Body of pancreas (tissue), 4 donors: ENCODE results near the gene ODF2L. TPM values are rescaled to one million over a fixed set of nuclear protein-coding genes. Genes with fewer than 3 reads are reported as not detected.

Experiments used
- ATAC-seq: fragments of 150-250 bp; one replicate; pipeline ENCODE4 v1.9.1; 2016
- DNase-seq, 4 donors: peaks; one replicate each; pipeline ENCODE4 v3.0.0-alpha.2; 2019
- H3K27ac ChIP-seq, 4 donors: fragments of 200-600 bp; sonication (generic); 1 replicate in 3 of 4; 2 replicates in 1 of 4; pipeline versions ENCODE4 v1.5.1 to v1.6.1; 2016 to 2019; ENCODE audit warnings: mild to moderate bottlenecking in 1 of 4, mixed read lengths in 1 of 4, moderate library complexity in 1 of 4
- H3K27me3 ChIP-seq, 2 donors: fragments of 200-600 bp; sonication (generic); one replicate each; pipeline ENCODE4 v1.6.0; 2016; ENCODE audit warnings: mild to moderate bottlenecking in 1 of 2
- H3K36me3 ChIP-seq, 2 donors: fragments of 200-600 bp; sonication (generic); replicated peaks in 1 of 2; 2 replicates each; pipeline ENCODE4 v1.5.1; 2016; ENCODE audit warnings: low read depth in 2 of 2; ENCODE audit not compliant: insufficient read depth in 1 of 2
- H3K4me1 ChIP-seq: fragments of 200-600 bp; sonication (generic); one replicate; pipeline ENCODE4 v1.6.0; 2016
- H3K4me3 ChIP-seq, 2 donors: fragments of 200-600 bp; sonication (generic); 1 replicate in 1 of 2; 2 replicates in 1 of 2; pipeline ENCODE4 v1.5.1; 2016 to 2019
- H3K9me3 ChIP-seq, 3 donors: fragments of 200-600 bp; sonication (generic); 1 replicate in 2 of 3; 2 replicates in 1 of 3; pipeline ENCODE4 v1.5.1; 2016
- POLR2A ChIP-seq, 3 donors: fragments of 450-650 bp; IDR thresholded peaks; one replicate each; pipeline ENCODE4 v1.6.1; 2016; ENCODE audit warnings: antibody characterized with exemption in 3 of 3, mild to moderate bottlenecking in 2 of 3
- WGBS, 2 donors: methylation state at CpG; one replicate each; pipeline ENCODE4 v1.1.5; 2017; 5-methylcytosine and 5-hydroxymethylcytosine counted together
- intact Hi-C: fragments of 100-400 bp; cut with DNase I; formaldehyde crosslinking; loops from one replicate; pipeline ENCODE4 v1.15.1; 2023
- total RNA-seq, 2 donors: library from RNA; depleted of rRNA; stranded (reverse); fragments of >200 nt; gene quantifications; one replicate each; pipeline ENCODE4 v1.1.0, GENCODE V29; 2016
- TF ChIP-seq, protein P1 (sequence below), 7 experiments: fragments of 450-650 bp in 4 of 7; fragments of 200-600 bp in 3 of 7; sonication (generic) in 3 of 7; IDR thresholded peaks; one replicate each; pipeline ENCODE4 v1.5.1; 2016 to 2019; ENCODE audit warnings: antibody characterized with exemption in 7 of 7

The ODF2L gene
- total RNA-seq, 2 donors from 2014 or later, result 22.3 to 34.3 TPM

DNA sequence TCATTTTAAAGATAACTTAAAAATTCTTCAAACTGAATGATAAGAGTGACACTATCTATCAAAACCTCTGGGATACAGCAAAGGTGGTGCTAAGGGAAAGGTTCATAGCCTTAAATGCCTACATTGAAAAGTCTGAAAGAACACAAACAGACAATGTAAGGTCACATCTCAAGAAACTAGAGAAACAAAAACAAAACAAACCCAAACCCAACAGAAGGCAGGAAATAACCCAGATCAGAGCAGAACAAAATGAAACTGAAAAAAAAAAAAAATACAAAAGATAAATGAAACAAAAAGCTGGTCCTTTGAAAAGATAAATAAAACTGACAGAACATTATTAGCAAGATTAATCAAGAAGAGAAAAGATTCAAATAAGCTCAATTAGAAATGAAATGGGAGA, 6.8 kb downstream of the ODF2L start:
- Histone ChIP-seq H3K27me3 (no peaks in the 10 kb centered on the region), H3K27ac (no peak overlapping the region), H3K9me3 (no peaks in the 10 kb centered on the region), H3K4me3 (no peak overlapping the region), H3K4me1 (no peaks in the 10 kb centered on the region), H3K36me3 (no peaks in the 10 kb centered on the region)
- ATAC-seq, result no peak
- TF ChIP-seq, protein P1, sequence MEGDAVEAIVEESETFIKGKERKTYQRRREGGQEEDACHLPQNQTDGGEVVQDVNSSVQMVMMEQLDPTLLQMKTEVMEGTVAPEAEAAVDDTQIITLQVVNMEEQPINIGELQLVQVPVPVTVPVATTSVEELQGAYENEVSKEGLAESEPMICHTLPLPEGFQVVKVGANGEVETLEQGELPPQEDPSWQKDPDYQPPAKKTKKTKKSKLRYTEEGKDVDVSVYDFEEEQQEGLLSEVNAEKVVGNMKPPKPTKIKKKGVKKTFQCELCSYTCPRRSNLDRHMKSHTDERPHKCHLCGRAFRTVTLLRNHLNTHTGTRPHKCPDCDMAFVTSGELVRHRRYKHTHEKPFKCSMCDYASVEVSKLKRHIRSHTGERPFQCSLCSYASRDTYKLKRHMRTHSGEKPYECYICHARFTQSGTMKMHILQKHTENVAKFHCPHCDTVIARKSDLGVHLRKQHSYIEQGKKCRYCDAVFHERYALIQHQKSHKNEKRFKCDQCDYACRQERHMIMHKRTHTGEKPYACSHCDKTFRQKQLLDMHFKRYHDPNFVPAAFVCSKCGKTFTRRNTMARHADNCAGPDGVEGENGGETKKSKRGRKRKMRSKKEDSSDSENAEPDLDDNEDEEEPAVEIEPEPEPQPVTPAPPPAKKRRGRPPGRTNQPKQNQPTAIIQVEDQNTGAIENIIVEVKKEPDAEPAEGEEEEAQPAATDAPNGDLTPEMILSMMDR (IDR thresholded peaks at IDR 0.05), result no peak
- intact Hi-C loops, result no loop called here
- DNase-seq, result no peak

DNA sequence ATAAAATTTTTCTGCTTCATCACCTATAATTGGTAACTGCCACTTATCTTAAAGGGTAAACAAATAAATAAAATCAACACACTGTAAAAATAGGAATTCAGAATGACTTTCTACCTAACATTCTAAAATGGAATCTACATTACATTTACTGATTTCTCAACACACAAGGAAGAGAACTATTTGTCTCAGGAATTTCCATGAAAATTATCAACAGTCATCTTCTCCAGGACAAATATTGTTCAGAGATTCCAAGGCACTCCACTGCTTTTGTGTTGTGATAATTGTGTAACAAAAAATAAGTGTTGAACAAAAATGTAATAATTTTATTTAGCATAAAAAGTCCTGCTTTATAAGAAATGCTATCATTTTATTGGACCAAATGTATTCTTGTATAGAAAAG, 7.3 kb downstream of the ODF2L start:
- no peak for ATAC-seq
- intact Hi-C loops, result no loop called here

DNA sequence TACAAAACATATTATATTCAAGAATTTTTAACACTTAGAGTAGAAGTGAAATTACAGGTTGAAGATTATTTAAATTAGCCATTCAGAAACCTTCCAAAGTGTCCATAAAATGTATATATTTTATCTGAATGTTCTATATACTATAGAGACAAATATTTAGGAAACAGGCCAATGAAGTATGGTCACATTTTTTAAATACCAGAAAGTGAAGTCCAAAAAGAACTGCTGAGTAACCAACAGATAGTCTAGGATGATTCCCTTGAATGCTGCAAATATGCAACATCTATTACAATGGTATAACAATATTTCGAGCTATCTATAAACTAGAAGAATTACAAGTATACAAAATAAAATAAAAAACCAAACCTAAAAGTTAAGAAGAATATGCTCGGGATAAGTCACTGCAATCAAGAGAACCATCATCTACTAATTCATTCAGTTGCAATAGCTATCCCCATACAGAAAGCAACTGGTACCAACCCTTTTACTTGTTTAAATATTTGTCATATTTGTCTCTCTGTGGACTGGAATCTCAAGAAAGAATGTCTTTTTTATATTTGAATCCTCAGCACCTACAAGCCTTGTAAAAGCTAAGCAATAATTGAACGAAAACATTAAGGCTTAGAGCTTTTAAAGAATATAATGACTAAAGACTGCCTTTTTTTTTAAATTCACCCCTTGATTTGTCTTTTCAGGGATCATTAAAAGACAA, 8.1 kb downstream of the ODF2L start:
- intact Hi-C loops, result no loop called here
- Histone ChIP-seq H3K27ac (no peak overlapping the region), H3K36me3 (no peaks in the 10 kb centered on the region), H3K4me3 (no peak overlapping the region), H3K27me3 (no peaks in the 10 kb centered on the region), H3K4me1 (no peaks in the 10 kb centered on the region), H3K9me3 (no peaks in the 10 kb centered on the region)
- WGBS, 2 donors, result 82 to 86% methylated on average over 3 of the region's 3 CpGs
- no peak for TF ChIP-seq POLR2A (IDR thresholded peaks at IDR 0.05)
- TF ChIP-seq, protein P1 (IDR thresholded peaks at IDR 0.05), result no peak
- ATAC-seq, result no peak
- no peak for DNase-seq

More for the DNA sequence above, 7.3 kb downstream of the ODF2L start:
- Histone ChIP-seq H3K4me3 (no peak overlapping the region), H3K36me3 (no peaks in the 10 kb centered on the region), H3K9me3 (no peaks in the 10 kb centered on the region), H3K27me3 (no peaks in the 10 kb centered on the region), H3K4me1 (no peaks in the 10 kb centered on the region), H3K27ac (no peak overlapping the region)
- DNase-seq, result no peak
- no peak for TF ChIP-seq POLR2A (IDR thresholded peaks at IDR 0.05)
- TF ChIP-seq, protein P1 (IDR thresholded peaks at IDR 0.05), result no peak

DNA sequence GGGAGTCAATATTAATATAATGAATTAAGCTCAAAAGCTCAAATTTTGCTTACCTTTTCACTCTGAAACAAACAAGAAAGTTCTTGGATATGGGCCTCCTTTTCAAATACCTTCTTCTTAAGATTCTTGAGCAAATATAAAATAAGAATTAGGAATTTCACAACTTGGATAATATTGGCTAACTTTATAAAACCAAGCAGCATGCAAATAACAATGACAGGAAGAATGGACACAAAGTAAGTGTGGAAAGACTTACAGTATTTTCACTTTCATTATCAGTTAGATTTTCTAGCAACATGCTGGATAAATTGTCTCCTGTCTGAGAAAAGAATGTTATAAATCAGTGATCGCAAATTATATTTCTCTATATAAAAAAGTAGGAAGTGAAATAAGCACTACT, 13.2 kb downstream of the ODF2L start:
- DNase-seq, result no peak
- no peaks in the 10 kb centered on the region for H3K36me3 ChIP-seq
- intact Hi-C loops, result no loop called here
- H3K9me3 ChIP-seq, result no peaks in the 10 kb centered on the region
- no peaks in the 10 kb centered on the region for H3K27me3 ChIP-seq
- no peak overlapping the region for H3K27ac ChIP-seq
- TF ChIP-seq, protein P1 (IDR thresholded peaks at IDR 0.05), result no peak
- TF ChIP-seq POLR2A (IDR thresholded peaks at IDR 0.05), result no peak
- H3K4me1 ChIP-seq, result no peaks in the 10 kb centered on the region
- WGBS, 2 donors, result 69 to 87% methylated on average over 1 of the region's 1 CpG
- no peak for ATAC-seq
- no peak overlapping the region for H3K4me3 ChIP-seq

DNA sequence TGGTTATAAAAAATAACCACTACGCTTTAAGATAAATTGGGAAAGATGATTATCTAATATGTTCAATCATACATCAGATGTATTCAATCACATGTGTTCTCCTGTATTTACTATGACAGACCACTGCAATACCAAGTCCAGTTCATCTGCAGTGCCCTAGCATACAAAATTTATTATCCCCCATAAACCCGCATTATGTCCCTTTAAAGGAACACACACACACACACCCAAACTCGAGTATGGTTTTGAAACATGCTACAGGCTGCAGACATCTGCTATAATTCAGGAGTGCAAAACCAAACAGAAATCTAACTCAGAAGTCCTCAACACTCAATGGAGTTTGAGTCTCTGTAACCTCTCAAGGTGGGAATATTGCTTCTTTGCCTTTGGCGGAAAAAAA, 14.9 kb downstream of the ODF2L start:
- Histone ChIP-seq H3K27ac (no peak overlapping the region), H3K4me3 (no peak overlapping the region), H3K27me3 (no peaks in the 10 kb centered on the region), H3K36me3 (no peaks in the 10 kb centered on the region), H3K9me3 (peaks cover 0 to 5% (median 0%) of the 10 kb centered on the region in 3 donors), H3K4me1 (no peaks in the 10 kb centered on the region)
- intact Hi-C loops, result no loop called here
- DNase-seq (no peak), ATAC-seq (no peak)
- no peak for TF ChIP-seq POLR2A (IDR thresholded peaks at IDR 0.05)
- TF ChIP-seq, protein P1 (IDR thresholded peaks at IDR 0.05), result no peak
- 69 to 72% methylated on average over 4 of the region's 4 CpGs for WGBS, 2 donors
